A549 (cell line): ENCODE measurements around the gene UVRAG.

Source experiments
- CBX8 ChIP-seq: fragments of 200-600 bp; sonication (generic); IDR thresholded peaks from 2 replicates; pipeline ENCODE4 v1.6.1; 2016
- CTCF ChIP-seq: fragments of >200 bp; sonication (Bioruptor Twin); formaldehyde crosslinking; IDR thresholded peaks from 3 replicates; pipeline ENCODE4 v1.5.1; 2016
- ELK1 ChIP-seq: fragments of 150-350 bp; IDR thresholded peaks from 2 replicates; pipeline ENCODE4 v1.6.1; 2014; ENCODE audit warnings: low read depth, mild to moderate bottlenecking, low read length
- USF2 ChIP-seq: fragments of 450-650 bp; IDR thresholded peaks from 2 replicates; pipeline ENCODE4 v1.6.1; 2014; ENCODE audit warnings: antibody characterized with exemption

- no peak for TF ChIP-seq CTCF
- TF ChIP-seq ELK1: no peak
- TF ChIP-seq CBX8: no peak
- TF ChIP-seq USF2: no peak
Observed at GRCh38 chr11:76010051-76010450, 195.0 kb downstream of the UVRAG start.
